HG03108 (cell line): ENCODE results near the gene TAC4.

Source experiments
- ATAC-seq: cut with Tn5 transposase; IDR thresholded peaks from one replicate; pipeline ENCODE4 v1.9.1; 2021; ENCODE audit warnings: moderate library complexity; ENCODE audit not compliant: unreplicated experiment

The TAC4 gene

GRCh38 chr17:49815761-49816281, 32.0 kb downstream of the TAC4 start:
- ATAC-seq = no peak

GRCh38 chr17:49814781-49815529, 32.9 kb downstream of the TAC4 start:
- ATAC-seq = no peak

- ATAC-seq = no peak
Observed at GRCh38 chr17:49809056-49809455, 38.8 kb downstream of the TAC4 start.

- ATAC-seq = no peak
Observed at GRCh38 chr17:49798738-49799137, 49.1 kb downstream of the TAC4 start.

GRCh38 chr17:49798182-49798581, 49.7 kb downstream of the TAC4 start:
- no peak for ATAC-seq

- ATAC-seq = no peak
Observed at GRCh38 chr17:49795372-49795771, 52.5 kb downstream of the TAC4 start.

- no peak for ATAC-seq
Observed at GRCh38 chr17:49793309-49793708, 54.6 kb downstream of the TAC4 start.

- ATAC-seq = no peak
Observed at GRCh38 chr17:49789243-49789578, 58.7 kb downstream of the TAC4 start.

GRCh38 chr17:49788478-49789242, 59.2 kb downstream of the TAC4 start, which contains the start of gene KAT7:
KAT7 (plus strand) TSS chr17:49788681; CDS start chr17:49788835, 154 bp downstream.
- peak; percentile 91 for ATAC-seq
